Keratinocyte (primary cell): ENCODE results near the gene FRMD7. TPM values are rescaled to one million over a fixed set of nuclear protein-coding genes. Genes with fewer than 3 reads are reported as not detected.

Experiments
- DNase-seq: peaks from one replicate; pipeline ENCODE4 v3.0.0-alpha.2; 2011; ENCODE audit warnings: low read depth, missing footprints, low spot score
- FAIRE-seq: peaks from 2 replicates; lab custom pipeline; 2011; peaks lifted over from hg19 to GRCh38; lab: Jason Lieb, UNC
- H2AFZ ChIP-seq: 2 replicates; pipeline ENCODE4 v1.6.0; 2012; ENCODE audit warnings: low read length, control low read depth, inconsistent platforms; ENCODE audit not compliant: control insufficient read depth
- H3K27ac ChIP-seq: 2 replicates; pipeline ENCODE4 v1.5.1; 2011; ENCODE audit warnings: low read length; ENCODE audit not compliant: control insufficient read depth, insufficient read depth
- H3K27me3 ChIP-seq: 3 replicates; pipeline ENCODE4 v1.6.0; 2011; ENCODE audit warnings: low read length; ENCODE audit not compliant: control insufficient read depth, insufficient read depth; ENCODE audit errors: extremely low read depth
- H3K36me3 ChIP-seq, 2 experiments: 2 replicates in 1 of 2; 3 replicates in 1 of 2; pipeline ENCODE4 v1.5.1; 2011; ENCODE audit warnings: low read length in 2 of 2, mild to moderate bottlenecking in 1 of 2; ENCODE audit not compliant: control insufficient read depth in 2 of 2, insufficient read depth in 2 of 2; ENCODE audit errors: extremely low read depth in 1 of 2
- H3K4me1 ChIP-seq: 3 replicates; pipeline ENCODE4 v1.5.1; 2011; ENCODE audit warnings: low read length; ENCODE audit not compliant: control insufficient read depth, insufficient read depth; ENCODE audit errors: extremely low read depth
- H3K4me2 ChIP-seq: 3 replicates; pipeline ENCODE4 v1.6.0; 2011; ENCODE audit warnings: low read depth, low read length; ENCODE audit not compliant: control insufficient read depth, insufficient read depth; ENCODE audit errors: extremely low read depth
- H3K4me3 ChIP-seq, 3 experiments: fragments of 200-600 bp in 1 of 3; sonication (generic) in 1 of 3; 2 replicates in 2 of 3; 3 replicates in 1 of 3; pipeline ENCODE4 v1.5.1; 2011 to 2016; ENCODE audit warnings: low read length in 3 of 3, mild to moderate bottlenecking in 3 of 3, control low read depth in 2 of 3, inconsistent platforms in 1 of 3, low read depth in 1 of 3, mixed read lengths in 1 of 3, mixed run types in 1 of 3, moderate library complexity in 1 of 3; ENCODE audit not compliant: control insufficient read depth in 2 of 3, insufficient read depth in 2 of 3; ENCODE audit errors: extremely low read depth in 1 of 3
- H3K79me2 ChIP-seq: 2 replicates; pipeline ENCODE4 v1.6.0; 2012; ENCODE audit warnings: low read length; ENCODE audit not compliant: control insufficient read depth, insufficient read depth
- H3K9ac ChIP-seq: 3 replicates; pipeline ENCODE4 v1.6.0; 2011; ENCODE audit warnings: low read length; ENCODE audit not compliant: control insufficient read depth, insufficient read depth; ENCODE audit errors: extremely low read depth
- H3K9me1 ChIP-seq: 3 replicates; pipeline ENCODE4 v1.6.0; 2011; ENCODE audit warnings: low read length; ENCODE audit not compliant: control insufficient read depth, insufficient read depth; ENCODE audit errors: extremely low read depth
- H3K9me3 ChIP-seq: 2 replicates; pipeline ENCODE4 v1.5.1; 2012; ENCODE audit warnings: low read depth, low read length; ENCODE audit not compliant: control insufficient read depth
- H4K20me1 ChIP-seq: 3 replicates; pipeline ENCODE4 v1.6.0; 2011; ENCODE audit warnings: low read length; ENCODE audit not compliant: control insufficient read depth, insufficient read depth; ENCODE audit errors: extremely low read depth
- EZH2 ChIP-seq: IDR thresholded peaks from one replicate; pipeline ENCODE4 v1.6.1; 2012; ENCODE audit warnings: inconsistent platforms, mild to moderate bottlenecking, low read length, moderate library complexity
- dilution Hi-C: fragments of 300-500 bp; cut with MboI; formaldehyde crosslinking; loops from one replicate; pipeline ENCODE4 v1.7.0; 2020; ENCODE audit warnings: low sequenced_read_pairs; ENCODE audit not compliant: extremely low pct_ligation_motif_present
- polyA plus RNA-seq, 5 experiments: library from polyadenylated mRNA; depleted of rRNA in 3 of 5; stranded (reverse) in 3 of 5; stranded (forward) in 1 of 5; unstranded in 1 of 5; fragments of >200 nt; gene quantifications; 1 replicate in 1 of 5; 2 replicates in 3 of 5; 3 replicates in 1 of 5; pipeline versions ENCODE4 v1.2.1 to v1.2.3, GENCODE V29; 2011 to 2012; ENCODE audit warnings: missing spikeins in 2 of 5, low read depth in 1 of 5, low replicate concordance in 1 of 5
- TF ChIP-seq, protein P1 (sequence below), 3 experiments: IDR thresholded peaks in 1 of 3; conservative IDR thresholded peaks in 1 of 3; optimal IDR thresholded peaks in 1 of 3; 2 replicates in 2 of 3; 3 replicates in 1 of 3; pipeline versions ENCODE3 to v1.5.1; 2011; ENCODE audit warnings: low read length in 3 of 3, mild to moderate bottlenecking in 3 of 3, moderate library complexity in 2 of 3, control low read depth in 1 of 3, inconsistent platforms in 1 of 3; ENCODE audit not compliant: insufficient read depth in 2 of 3; ENCODE audit errors: extremely low read depth in 1 of 3

Gene FRMD7
- polyA plus RNA-seq, 1 donor (not counting 4 experiments of a cell fraction or from before 2014, with no cell fraction given): not detected

DNA sequence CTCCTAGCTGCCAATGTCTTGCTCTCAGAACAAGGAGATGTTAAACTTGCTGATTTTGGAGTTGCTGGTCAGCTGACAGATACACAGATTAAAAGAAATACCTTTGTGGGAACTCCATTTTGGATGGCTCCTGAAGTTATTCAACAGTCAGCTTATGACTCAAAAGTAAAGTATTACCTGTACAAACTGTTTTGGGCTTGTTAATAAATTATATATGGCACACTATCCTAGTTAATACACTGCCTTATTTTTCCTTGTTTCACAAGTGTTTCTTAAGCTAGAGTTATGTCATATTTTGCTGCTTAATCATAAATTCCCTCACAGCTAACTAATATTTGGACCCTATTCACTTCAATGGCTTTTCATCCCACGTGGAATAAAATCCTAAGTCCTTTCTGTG is 59.4 kb downstream of the FRMD7 start:
- no peak for FAIRE-seq
- no peaks in the 10 kb centered on the region for H3K79me2 ChIP-seq
- H4K20me1 ChIP-seq: no peaks in the 10 kb centered on the region
- dilution Hi-C loops: no loop called here
- no peak overlapping the region for H2AFZ ChIP-seq
- no peak overlapping the region for H3K9ac ChIP-seq
- no peaks in the 10 kb centered on the region for H3K36me3 ChIP-seq
- no peaks in the 10 kb centered on the region for H3K27me3 ChIP-seq
- peak; percentile 4 for DNase-seq
- no peak overlapping the region for H3K4me2 ChIP-seq
- TF ChIP-seq EZH2: no peak
- TF ChIP-seq, protein P1, sequence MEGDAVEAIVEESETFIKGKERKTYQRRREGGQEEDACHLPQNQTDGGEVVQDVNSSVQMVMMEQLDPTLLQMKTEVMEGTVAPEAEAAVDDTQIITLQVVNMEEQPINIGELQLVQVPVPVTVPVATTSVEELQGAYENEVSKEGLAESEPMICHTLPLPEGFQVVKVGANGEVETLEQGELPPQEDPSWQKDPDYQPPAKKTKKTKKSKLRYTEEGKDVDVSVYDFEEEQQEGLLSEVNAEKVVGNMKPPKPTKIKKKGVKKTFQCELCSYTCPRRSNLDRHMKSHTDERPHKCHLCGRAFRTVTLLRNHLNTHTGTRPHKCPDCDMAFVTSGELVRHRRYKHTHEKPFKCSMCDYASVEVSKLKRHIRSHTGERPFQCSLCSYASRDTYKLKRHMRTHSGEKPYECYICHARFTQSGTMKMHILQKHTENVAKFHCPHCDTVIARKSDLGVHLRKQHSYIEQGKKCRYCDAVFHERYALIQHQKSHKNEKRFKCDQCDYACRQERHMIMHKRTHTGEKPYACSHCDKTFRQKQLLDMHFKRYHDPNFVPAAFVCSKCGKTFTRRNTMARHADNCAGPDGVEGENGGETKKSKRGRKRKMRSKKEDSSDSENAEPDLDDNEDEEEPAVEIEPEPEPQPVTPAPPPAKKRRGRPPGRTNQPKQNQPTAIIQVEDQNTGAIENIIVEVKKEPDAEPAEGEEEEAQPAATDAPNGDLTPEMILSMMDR (optimal IDR thresholded peaks at IDR 0.05 in 1 of 3, IDR thresholded peaks at IDR 0.05 in 1 of 3, conservative IDR thresholded peaks at IDR 0.05 in 1 of 3; ENCODE audit: extremely low read depth in 1 of 3, insufficient read depth in 2 of 3, low read length in 3 of 3): no peak
- no peaks in the 10 kb centered on the region for H3K9me1 ChIP-seq
- peak overlapping the region; percentile 34 for H3K27ac ChIP-seq
- peaks cover 8% of the 10 kb centered on the region for H3K4me1 ChIP-seq
- no peak overlapping the region for H3K4me3 ChIP-seq
- H3K9me3 ChIP-seq: no peaks in the 10 kb centered on the region

DNA sequence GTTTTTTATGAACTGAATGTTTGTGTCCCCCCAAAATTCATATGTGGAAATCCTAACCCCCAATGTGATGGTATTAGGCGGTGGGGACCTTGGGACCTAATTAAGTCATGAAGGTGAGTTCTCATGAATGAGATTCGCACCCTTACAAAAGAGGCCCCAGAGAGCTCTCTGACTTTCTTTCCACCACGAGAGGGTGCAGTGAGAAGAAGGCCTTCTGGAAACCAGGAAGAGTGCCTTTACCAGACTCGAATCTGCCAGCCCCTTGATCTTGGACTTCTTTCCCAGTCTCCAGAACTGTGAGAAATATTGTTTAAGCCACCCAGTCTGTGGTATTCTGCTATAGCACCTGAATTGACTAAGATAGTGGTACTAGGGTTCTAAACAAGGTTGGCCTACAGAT is 64.0 kb downstream of the FRMD7 start:
- Histone ChIP-seq H3K36me3 (no peaks in the 10 kb centered on the region), H3K9me1 (no peaks in the 10 kb centered on the region), H3K27ac (no peak overlapping the region), H3K4me2 (no peak overlapping the region), H3K4me1 (peaks cover 7% of the 10 kb centered on the region), H3K27me3 (no peaks in the 10 kb centered on the region), H2AFZ (no peak overlapping the region), H3K79me2 (no peaks in the 10 kb centered on the region), H3K9me3 (no peaks in the 10 kb centered on the region), H4K20me1 (no peaks in the 10 kb centered on the region), H3K9ac (no peak overlapping the region), H3K4me3 (no peak overlapping the region)
- dilution Hi-C loops: no loop called here
- DNase-seq: no peak
- no peak for FAIRE-seq
- TF ChIP-seq, protein P1 (optimal IDR thresholded peaks at IDR 0.05 in 1 of 3, IDR thresholded peaks at IDR 0.05 in 1 of 3, conservative IDR thresholded peaks at IDR 0.05 in 1 of 3; ENCODE audit: extremely low read depth in 1 of 3, insufficient read depth in 2 of 3, low read length in 3 of 3): no peak
- TF ChIP-seq EZH2: no peak
